Glomerular visceral epithelial cell (primary cell): ENCODE data around the gene GNPAT.

ENCODE experiments used
- DNase-seq: peaks from one replicate; pipeline ENCODE4 v3.0.0-alpha.2; 2016; ENCODE audit errors: extremely low spot score

The GNPAT gene

GRCh38 chr1:231213831-231214573 lies 27.0 kb upstream of the GNPAT start:
- DNase-seq = no peak

DNA sequence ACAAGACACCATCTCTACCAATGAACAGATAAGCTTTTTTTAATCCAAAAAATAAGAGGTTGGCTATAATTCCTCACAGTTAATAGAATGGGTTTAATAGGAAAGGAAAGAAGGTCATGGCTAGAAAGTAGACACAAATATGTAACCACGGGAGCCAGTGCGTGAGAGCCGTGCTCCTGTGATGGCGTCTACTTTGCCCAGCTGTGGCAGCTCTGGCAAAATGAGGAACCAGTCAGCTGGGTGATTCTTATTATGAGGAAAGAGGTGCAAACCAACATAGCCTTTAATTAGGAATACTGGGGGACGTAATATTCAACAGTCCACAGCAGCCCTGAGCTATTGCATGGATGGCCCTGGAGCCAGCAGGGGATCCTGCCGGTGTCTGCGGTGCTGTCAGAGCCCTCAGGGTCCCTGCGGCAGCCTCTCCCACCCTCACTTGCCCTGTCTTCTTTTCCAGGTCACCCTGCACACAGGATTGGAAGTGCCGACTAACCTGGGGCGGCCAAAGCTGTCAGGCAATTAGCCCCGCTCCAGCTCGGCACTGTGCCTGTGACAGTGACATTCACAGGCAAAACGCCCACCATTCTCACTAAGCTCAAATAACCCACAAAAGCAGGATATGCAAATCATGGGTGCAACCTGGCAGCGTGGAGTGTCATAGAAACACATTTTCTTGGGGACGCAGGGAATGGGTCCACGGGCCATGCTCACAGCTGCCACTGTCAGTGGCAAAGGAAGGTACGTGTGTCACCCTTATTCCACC lies 25.9 kb upstream of the GNPAT start:
- DNase-seq = no peak

DNA sequence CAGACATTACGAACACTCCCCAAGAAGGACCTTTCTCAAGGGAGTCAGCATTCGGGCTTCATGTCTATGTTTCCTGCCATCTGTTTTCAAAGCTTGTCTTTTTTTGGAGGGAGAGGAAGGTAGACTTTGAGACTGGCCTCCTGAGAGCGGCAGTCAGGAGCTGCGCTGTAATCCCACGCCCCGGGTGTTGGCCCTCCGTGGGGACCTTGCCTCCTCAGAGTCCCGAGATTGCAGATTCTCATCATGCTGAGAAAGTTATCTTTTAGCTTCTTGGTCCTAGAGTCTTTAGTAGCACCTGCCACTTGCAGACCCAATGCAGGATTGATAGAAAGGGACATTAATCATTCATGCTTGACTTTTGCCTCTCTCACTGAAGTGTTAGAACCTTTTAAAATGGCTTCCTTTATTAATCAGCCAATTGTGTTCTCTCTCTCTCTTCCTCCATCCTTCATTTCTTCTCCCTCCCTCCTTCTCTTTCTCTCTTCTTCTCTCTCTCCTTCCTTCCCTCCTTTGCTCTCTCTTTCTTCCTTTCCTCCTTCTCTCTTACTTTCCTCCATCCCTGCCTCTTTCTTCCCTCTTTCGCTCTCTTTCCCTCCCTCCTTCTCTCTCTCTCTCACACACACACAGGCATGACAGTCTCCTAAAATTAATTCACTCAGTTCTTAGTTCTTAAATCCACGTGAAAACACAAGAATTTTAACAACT lies 25.2 kb upstream of the GNPAT start:
- DNase-seq = no peak

GRCh38 chr1:231216498-231216897 lies 24.5 kb upstream of the GNPAT start:
- DNase-seq = no peak

- DNase-seq = no peak
Measured at GRCh38 chr1:231217056-231217455, 24.0 kb upstream of the GNPAT start.

- no peak for DNase-seq
Measured at GRCh38 chr1:231218078-231218477, 22.9 kb upstream of the GNPAT start.

DNA sequence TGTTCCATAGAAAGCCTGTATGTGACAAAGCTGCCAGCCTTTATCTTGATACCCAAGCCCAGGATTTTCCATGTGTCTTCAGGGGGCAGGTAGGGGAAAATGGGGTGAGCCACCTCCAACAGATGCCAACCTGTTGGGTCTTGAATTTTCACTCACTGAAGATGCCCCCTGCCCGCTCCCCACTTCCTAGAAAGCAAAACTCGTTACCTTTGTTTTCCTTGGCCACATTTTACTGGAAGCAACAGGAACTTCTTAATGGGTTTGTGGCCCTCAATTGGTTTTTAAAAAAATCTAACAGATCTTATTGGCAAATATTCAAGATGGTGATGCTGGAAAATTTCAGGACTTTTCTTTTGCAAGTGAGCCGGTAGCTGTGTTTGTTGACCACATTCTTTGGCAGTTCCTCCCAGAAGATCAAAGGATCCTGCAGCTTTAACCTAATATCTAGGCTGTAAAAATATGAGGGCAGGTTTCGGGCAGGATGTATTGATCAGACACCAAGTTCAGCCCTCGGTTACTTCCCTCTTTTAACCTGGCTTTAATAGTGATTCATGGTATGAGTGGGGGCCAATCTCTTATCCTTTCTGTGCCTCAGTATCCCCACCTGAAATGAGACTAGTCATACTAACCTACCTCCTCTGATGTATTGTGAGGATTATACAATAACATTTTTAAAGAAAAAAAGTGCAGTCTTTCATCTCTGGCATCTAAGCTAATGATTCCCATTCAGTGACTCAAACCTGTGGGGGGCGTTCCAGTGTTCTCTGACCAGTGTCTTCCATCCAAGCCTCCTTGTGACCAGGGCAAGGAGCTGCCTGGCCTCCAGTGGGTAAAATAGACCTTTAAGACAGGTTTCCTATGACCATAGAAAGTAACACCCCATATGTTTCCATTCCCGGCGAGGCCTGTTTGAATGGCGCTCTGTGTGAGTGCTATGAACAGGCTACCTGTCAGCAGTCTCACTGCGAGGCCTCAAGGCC lies 21.3 kb upstream of the GNPAT start:
- no peak for DNase-seq

GRCh38 chr1:231220801-231221200 lies 20.2 kb upstream of the GNPAT start:
- DNase-seq = no peak

DNA sequence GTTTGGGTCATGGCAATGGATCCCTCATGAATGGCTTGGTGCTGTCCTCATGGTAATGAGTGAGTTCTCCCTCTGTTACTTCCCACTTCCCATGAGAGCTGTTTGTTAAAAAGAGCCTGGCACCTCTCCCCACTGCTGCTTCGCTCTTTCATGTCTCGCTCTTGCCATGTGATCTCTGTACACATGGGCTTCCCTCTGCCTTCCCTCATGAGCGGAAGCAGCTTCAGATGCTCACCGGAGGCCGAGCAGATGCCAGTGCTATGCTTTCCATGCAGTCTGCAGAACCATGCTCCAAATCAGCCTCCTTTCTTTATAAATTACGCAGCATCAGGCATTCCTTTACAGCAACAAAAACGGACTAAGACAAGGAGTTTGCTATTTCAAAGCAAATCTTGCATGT lies 14.9 kb upstream of the GNPAT start:
- no peak for DNase-seq

DNA sequence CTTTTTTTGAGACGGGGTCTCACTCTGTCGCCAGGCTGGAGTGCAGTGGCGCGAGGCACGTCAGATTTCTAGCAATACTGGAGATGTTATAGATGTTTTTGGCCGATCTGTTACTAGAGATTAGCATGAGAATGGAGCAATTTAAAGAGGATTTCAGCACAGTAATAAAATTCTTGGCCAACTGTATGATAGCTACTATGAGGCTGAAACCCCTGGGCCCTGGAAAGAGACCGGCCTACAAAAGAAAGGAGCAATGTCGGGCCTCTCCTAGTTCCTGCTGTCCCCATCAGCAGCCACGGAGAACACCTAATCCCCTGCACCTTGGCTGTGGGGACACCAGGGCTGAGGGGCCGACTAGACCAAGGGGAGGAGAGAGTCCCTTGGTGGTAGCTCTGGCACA lies 9.5 kb upstream of the GNPAT start:
- DNase-seq = no peak

GRCh38 chr1:231232870-231233734 lies 7.9 kb upstream of the GNPAT start:
- no peak for DNase-seq

DNA sequence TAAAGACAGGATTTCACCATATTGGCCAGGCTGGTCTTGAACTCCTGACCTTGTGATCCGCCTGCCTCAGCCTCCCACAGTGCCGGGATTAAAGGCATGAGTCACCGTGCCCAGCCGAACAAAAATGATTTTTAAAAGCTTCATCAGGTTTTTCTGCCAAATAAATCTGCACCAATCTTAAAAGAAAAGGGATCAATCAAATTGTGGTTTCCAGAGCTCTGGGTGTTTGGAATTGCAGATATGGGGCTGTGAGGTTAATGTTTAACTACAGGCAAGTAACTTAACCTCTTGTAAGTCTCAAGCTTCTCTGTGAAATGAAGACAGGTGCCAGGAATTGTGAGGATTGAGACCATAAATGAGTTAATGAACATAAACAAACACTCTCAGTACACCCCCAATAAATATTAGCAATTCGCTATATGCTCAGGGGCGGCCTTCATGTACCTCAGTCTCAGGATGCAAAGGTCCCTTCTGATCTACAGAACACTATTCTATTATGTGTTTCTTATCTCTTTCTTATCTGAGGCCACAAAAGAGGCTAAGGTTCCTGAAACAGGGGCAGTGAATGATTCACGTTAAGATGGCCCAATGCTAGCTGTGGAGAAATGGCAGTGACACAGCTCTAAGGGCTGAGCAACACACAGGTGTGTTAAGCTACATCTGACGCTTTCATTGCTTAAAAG lies 7.1 kb upstream of the GNPAT start:
- peak; percentile 32 for DNase-seq

DNA sequence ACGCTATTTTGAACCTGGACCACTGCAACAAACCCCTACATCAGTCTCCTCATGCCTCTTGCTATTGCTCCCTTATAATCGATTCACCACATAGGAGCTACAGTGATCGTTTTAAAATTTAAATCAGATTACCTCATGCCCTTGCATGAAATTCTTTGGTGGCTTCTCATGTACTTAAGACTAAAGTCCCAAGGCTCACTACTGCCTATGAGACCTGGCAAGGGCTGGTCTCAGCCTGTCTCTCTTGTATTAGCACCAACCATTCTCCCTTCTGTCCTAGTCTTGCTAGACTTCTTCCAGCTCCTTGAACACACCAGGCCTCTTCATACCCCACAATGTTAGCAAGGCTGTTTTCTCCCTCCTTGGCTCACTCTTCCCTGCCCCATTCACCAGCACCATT lies 6.5 kb upstream of the GNPAT start:
- no peak for DNase-seq

- DNase-seq = no peak
Measured at GRCh38 chr1:231235526-231236207, 5.3 kb upstream of the GNPAT start.

DNA sequence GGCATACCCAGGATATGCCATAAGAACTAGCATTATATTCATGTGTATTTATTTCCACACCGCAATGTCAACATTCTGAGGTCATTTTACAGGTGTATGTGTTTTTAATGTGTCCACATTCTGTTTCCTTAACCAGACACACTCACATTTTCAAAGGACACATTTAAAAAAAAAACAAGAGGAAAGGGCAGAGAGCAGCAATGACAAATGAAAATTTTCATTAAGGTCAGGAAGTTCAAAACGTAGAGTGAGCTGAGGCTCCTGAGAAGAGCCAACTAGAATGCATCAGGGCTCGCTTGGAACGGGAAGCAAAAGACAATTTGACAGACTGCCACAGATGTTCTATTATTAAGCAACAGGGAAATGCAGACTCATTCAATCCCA lies 4.8 kb upstream of the GNPAT start:
- DNase-seq = no peak

DNA sequence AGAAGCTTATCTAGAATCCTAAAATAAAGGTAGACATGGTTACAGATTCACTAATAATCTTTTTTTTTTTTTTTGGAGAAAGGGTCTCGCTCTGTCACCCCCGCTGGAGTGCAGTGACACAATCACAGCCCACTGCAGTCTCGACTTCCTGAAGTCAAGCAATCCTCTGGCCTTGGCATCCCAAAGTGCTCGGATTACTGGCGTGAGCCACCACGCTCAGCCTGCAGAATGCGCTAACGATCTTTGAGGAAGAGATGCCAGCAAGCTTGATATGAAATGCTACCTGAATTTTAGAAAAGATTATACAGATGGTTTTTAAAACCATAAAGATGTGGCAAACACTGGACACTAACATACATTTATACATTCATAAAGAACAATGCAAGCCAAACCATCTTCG lies 4.1 kb upstream of the GNPAT start:
- DNase-seq = no peak

DNA sequence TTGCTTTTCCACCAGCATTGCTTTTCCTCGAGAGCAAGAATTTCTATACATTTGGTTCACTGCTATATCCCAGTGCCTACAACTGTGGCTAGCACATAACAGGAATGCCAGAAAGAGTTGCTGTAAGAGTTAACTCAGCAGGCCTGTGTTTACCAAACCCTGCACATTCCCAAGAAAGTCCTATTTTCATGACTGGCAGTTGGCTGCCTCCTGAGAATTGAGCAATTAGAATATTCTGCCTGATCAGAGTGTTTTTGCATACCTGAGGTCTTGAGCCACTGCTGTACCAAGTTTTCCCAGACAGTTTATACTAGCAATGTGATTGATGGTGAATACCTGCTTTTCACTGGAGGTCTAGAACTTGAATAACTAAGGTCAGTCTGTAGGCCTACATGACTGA lies 2.7 kb upstream of the GNPAT start:
- no peak for DNase-seq

DNA sequence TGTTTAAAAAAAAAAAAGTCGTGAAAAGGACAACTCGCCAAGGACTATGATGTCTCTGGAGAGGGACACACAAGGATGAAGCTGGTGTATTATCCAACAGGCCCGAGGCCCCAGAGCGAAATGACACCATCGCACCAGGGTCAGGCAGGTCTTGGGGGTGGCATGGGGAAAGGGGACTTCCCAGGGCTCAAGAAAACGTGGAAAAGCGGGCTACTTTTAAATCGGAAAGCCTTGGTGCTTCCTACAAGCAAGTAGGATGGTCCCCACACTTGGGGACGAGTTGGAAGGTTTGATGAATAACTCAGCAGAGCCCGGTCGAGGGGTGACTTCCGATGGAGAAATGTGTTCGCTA lies 505 bp upstream of the GNPAT start:
- DNase-seq = peak; percentile 26

DNA sequence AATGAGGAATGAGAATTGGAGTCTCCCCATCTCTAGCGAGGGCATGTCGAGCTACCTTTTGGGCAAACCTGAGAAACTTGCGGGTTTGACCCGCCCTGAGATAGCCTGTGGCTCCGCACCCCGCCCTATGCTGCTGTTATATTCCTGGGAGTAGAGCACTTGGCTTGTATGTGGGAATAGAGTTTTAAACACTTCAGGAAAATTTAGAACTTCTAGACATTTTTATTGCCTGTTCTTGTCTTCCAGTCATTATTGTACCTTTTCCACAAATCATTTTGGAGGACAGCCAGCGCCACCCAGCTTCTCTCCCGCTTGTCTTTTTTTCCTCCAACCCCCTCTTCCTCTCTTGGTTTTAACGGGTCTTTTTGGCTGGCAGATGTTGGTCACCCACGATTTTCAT lies 738 bp downstream of the GNPAT start:
- DNase-seq = peak; percentile 9
